CD14-positive monocyte (primary cell): ENCODE measurements around the gene TSPAN13. TPM values are rescaled to one million over a fixed set of nuclear protein-coding genes. Genes with fewer than 3 reads are reported as not detected.

Source experiments
- DNase-seq, 3 donors: peaks; one replicate each; pipeline ENCODE4 v3.0.0-alpha.2; 2011 to 2022
- H2AFZ ChIP-seq: 2 replicates; pipeline ENCODE4 v1.6.0; 2012; ENCODE audit warnings: mild to moderate bottlenecking, low read depth, low read length, inconsistent platforms; ENCODE audit not compliant: insufficient read depth, poor library complexity, severe bottlenecking
- H3K27ac ChIP-seq, 2 donors: 1 replicate in 1 of 2; 2 replicates in 1 of 2; pipeline ENCODE4 v1.5.1; 2012 to 2013; ENCODE audit warnings: low read length in 2 of 2, control low read depth in 1 of 2, inconsistent platforms in 1 of 2, low read depth in 1 of 2, mild to moderate bottlenecking in 1 of 2
- H3K27me3 ChIP-seq, 2 donors: one replicate each; pipeline versions ENCODE4 v1.6.0 to v1.6.1; 2011 to 2013; ENCODE audit warnings: low read length in 2 of 2; ENCODE audit not compliant: control insufficient read depth in 2 of 2, insufficient read depth in 2 of 2
- H3K36me3 ChIP-seq, 2 donors: replicated peaks in 1 of 2; 1 replicate in 1 of 2; 2 replicates in 1 of 2; pipeline versions ENCODE4 v1.5.1 to v1.6.1; 2012 to 2013; ENCODE audit warnings: low read length in 2 of 2, control low read depth in 1 of 2, inconsistent platforms in 1 of 2, mild to moderate bottlenecking in 1 of 2; ENCODE audit not compliant: insufficient read depth in 2 of 2, control insufficient read depth in 1 of 2
- H3K4me1 ChIP-seq, 2 donors: 1 replicate in 1 of 2; 2 replicates in 1 of 2; pipeline versions ENCODE4 v1.5.1 to v1.6.1; 2012 to 2013; ENCODE audit warnings: low read length in 2 of 2, control low read depth in 1 of 2, inconsistent platforms in 1 of 2, mild to moderate bottlenecking in 1 of 2, moderate library complexity in 1 of 2; ENCODE audit not compliant: insufficient read depth in 2 of 2, control insufficient read depth in 1 of 2
- H3K4me2 ChIP-seq: replicated peaks from 2 replicates; pipeline ENCODE3; 2012; ENCODE audit warnings: low read length, moderate library complexity, mild to moderate bottlenecking; ENCODE audit not compliant: poor library complexity, severe bottlenecking; ENCODE audit errors: extremely low read depth
- H3K4me3 ChIP-seq, 3 experiments: fragments of 200-600 bp in 1 of 3; sonication (generic) in 1 of 3; replicated peaks in 1 of 3; 1 replicate in 2 of 3; 2 replicates in 1 of 3; pipeline ENCODE4 v1.5.1; 2011 to 2013; ENCODE audit warnings: low read length in 3 of 3, mild to moderate bottlenecking in 3 of 3, control low read depth in 2 of 3, low read depth in 2 of 3, inconsistent platforms in 1 of 3, moderate library complexity in 1 of 3
- H3K79me2 ChIP-seq: 2 replicates; pipeline ENCODE4 v1.6.0; 2012; ENCODE audit warnings: mild to moderate bottlenecking, control low read depth, inconsistent platforms, low read length, moderate library complexity; ENCODE audit not compliant: insufficient read depth
- H3K9ac ChIP-seq: 2 replicates; pipeline ENCODE4 v1.6.0; 2017; ENCODE audit warnings: low read length, mild to moderate bottlenecking; ENCODE audit not compliant: insufficient read depth, poor library complexity, severe bottlenecking
- H3K9me3 ChIP-seq, 2 donors: replicated peaks in 1 of 2; 1 replicate in 1 of 2; 2 replicates in 1 of 2; pipeline versions ENCODE4 v1.5.1 to v1.6.1; 2012 to 2013; ENCODE audit warnings: low read length in 2 of 2, control low read depth in 1 of 2; ENCODE audit not compliant: control insufficient read depth in 1 of 2, insufficient read depth in 1 of 2
- H4K20me1 ChIP-seq: 2 replicates; pipeline ENCODE4 v1.6.0; 2012; ENCODE audit warnings: mild to moderate bottlenecking, low read length, control low read depth, moderate library complexity; ENCODE audit not compliant: insufficient read depth
- H3K27ac Mint-ChIP-seq, 7 donors: one replicate each; pipeline ENCODE4 v1.8.0; 2020; ENCODE audit warnings: mild to moderate bottlenecking in 7 of 7, mixed read lengths in 7 of 7, moderate library complexity in 6 of 7, inconsistent platforms in 2 of 7
- H3K27me3 Mint-ChIP-seq, 3 donors: one replicate each; pipeline ENCODE4 v1.8.0; 2021 to 2022; ENCODE audit warnings: low read depth in 3 of 3, mild to moderate bottlenecking in 3 of 3, mixed read lengths in 3 of 3, moderate library complexity in 3 of 3, inconsistent platforms in 1 of 3
- H3K36me3 Mint-ChIP-seq, 2 donors: one replicate each; pipeline ENCODE4 v1.8.0; 2020; ENCODE audit warnings: mixed read lengths in 2 of 2, inconsistent platforms in 1 of 2, mild to moderate bottlenecking in 1 of 2
- H3K4me1 Mint-ChIP-seq: one replicate; pipeline ENCODE4 v1.8.0; 2020; ENCODE audit warnings: mild to moderate bottlenecking, mixed read lengths
- H3K4me3 Mint-ChIP-seq, 2 donors: one replicate each; pipeline ENCODE4 v1.8.0; 2020; ENCODE audit warnings: mild to moderate bottlenecking in 2 of 2, mixed read lengths in 2 of 2, moderate library complexity in 1 of 2
- H3K9me3 Mint-ChIP-seq, 7 donors: one replicate each; pipeline ENCODE4 v1.8.0; 2020 to 2022; ENCODE audit warnings: mixed read lengths in 7 of 7, mild to moderate bottlenecking in 6 of 7, moderate library complexity in 6 of 7, inconsistent platforms in 2 of 7
- WGBS: methylation state at CpG from one replicate; pipeline ENCODE4 v1.1.5; 2013; ENCODE audit warnings: missing lambda C conversion rate; ENCODE audit not compliant: insufficient coverage; 5-methylcytosine and 5-hydroxymethylcytosine counted together
- intact Hi-C, 2 donors: fragments of 100-400 bp; cut with micrococcal nuclease; formaldehyde crosslinking; loops; one replicate each; pipeline versions ENCODE4 v1.15.0 to v1.15.1; 2023
- polyA plus RNA-seq, 3 donors: library from polyadenylated mRNA; depleted of rRNA in 1 of 3; unstranded in 2 of 3; stranded (reverse) in 1 of 3; fragments of 300-500 nt in 2 of 3; fragments of >200 nt in 1 of 3; fragmentation: Illumina TruSeq in 2 of 3; gene quantifications; 1 replicate in 2 of 3; 2 replicates in 1 of 3; pipeline ENCODE4 v1.2.3, GENCODE V29; 2012 to 2021
- TF ChIP-seq, protein P1 (sequence below): fragments of 200-600 bp; IDR thresholded peaks from one replicate; pipeline ENCODE4 v1.8.0; 2022; ENCODE audit warnings: antibody characterized with exemption, mild to moderate bottlenecking

TSPAN13 gene
- polyA plus RNA-seq, 3 donors = 0.09 to 0.17 (median 0.16) TPM

DNA sequence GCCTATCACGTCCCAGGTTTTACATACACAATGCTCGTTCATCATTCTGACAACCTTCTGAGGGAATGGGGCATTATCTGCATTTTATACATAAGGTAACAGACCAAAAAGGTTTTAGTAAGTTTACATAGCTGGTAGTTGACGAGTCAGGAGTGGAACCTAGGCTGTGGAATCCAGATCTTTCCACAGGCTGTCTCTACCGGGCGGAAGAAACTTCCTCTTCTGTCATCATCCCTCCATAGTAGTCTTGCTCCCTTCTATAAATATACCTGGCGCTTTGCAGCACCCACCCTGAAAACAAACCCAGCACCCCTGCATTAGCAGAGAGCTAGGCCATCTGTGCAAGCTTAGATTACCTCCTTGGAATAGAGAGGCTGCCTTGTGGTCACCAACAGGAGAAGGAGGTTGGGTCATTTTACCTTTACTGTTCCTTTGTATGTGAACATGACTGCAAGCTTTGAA lies 1.3 kb downstream of the TSPAN13 start:
- TF ChIP-seq, protein P1, sequence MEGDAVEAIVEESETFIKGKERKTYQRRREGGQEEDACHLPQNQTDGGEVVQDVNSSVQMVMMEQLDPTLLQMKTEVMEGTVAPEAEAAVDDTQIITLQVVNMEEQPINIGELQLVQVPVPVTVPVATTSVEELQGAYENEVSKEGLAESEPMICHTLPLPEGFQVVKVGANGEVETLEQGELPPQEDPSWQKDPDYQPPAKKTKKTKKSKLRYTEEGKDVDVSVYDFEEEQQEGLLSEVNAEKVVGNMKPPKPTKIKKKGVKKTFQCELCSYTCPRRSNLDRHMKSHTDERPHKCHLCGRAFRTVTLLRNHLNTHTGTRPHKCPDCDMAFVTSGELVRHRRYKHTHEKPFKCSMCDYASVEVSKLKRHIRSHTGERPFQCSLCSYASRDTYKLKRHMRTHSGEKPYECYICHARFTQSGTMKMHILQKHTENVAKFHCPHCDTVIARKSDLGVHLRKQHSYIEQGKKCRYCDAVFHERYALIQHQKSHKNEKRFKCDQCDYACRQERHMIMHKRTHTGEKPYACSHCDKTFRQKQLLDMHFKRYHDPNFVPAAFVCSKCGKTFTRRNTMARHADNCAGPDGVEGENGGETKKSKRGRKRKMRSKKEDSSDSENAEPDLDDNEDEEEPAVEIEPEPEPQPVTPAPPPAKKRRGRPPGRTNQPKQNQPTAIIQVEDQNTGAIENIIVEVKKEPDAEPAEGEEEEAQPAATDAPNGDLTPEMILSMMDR = no peak
- no peaks in the 10 kb centered on the region for H3K36me3 ChIP-seq
- peaks cover 13 to 22% of the 10 kb centered on the region in 2 donors for H3K4me1 ChIP-seq
- H3K4me3 ChIP-seq = peak overlapping the region in 2 of 3 experiments; percentile 52 to 84
- H3K27ac ChIP-seq = no peak overlapping the region
- H3K79me2 ChIP-seq = no peaks in the 10 kb centered on the region
- no CpG with 5 or more reads among the region's 6 CpGs for WGBS
- H2AFZ ChIP-seq = peak overlapping the region; percentile 83
- H3K4me2 ChIP-seq = peak overlapping the region; percentile 99
- Mint-ChIP-seq H3K4me1 (peaks cover 16% of the 10 kb centered on the region), H3K27ac (no peak overlapping the region), H3K27me3 (peaks cover 16 to 20% (median 18%) of the 10 kb centered on the region in 3 donors), H3K9me3 (peaks cover 0 to 3% (median 2%) of the 10 kb centered on the region in 7 donors), H3K36me3 (peaks cover 0 to 1% of the 10 kb centered on the region in 2 donors), H3K4me3 (peak overlapping the region; percentile 89)
- intact Hi-C loops = no loop called here
- H3K9ac ChIP-seq = no peak overlapping the region
- peaks cover 7 to 24% of the 10 kb centered on the region in 2 donors for H3K27me3 ChIP-seq
- no peaks in the 10 kb centered on the region for H3K9me3 ChIP-seq
- no peaks in the 10 kb centered on the region for H4K20me1 ChIP-seq
- no peak for DNase-seq

DNA sequence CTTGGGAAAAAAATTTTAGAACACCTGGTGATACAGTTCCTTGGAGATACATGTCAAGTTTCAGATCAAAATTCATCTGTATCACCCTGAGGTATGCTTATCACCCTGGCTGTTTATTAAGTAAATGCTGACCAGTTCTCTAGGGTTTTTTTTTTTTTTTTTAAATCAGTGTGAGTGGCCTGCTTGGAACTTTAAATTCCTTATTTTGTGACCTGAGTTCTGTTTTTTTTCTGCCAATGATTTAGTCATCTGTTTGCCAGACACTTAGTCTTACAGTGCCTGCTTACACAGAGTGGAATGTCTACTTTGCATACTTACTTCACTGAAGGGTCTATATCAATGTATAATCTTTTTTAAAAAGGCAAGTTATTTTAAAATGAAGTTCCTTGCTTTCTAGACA lies 1.8 kb downstream of the TSPAN13 start:
- Histone ChIP-seq H2AFZ (no peak overlapping the region), H4K20me1 (no peaks in the 10 kb centered on the region), H3K27me3 (peaks cover 7 to 24% of the 10 kb centered on the region in 2 donors), H3K36me3 (no peaks in the 10 kb centered on the region), H3K27ac (no peak overlapping the region), H3K9me3 (no peaks in the 10 kb centered on the region), H3K79me2 (no peaks in the 10 kb centered on the region), H3K4me1 (peaks cover 13 to 22% of the 10 kb centered on the region in 2 donors), H3K4me2 (no peak overlapping the region), H3K9ac (no peak overlapping the region), H3K4me3 (no peak overlapping the region)
- DNase-seq = peak in 1 of 3 donors; percentile 7
- TF ChIP-seq, protein P1 = no peak
- intact Hi-C loops = no loop called here
- peaks cover 16 to 20% (median 18%) of the 10 kb centered on the region in 3 donors for H3K27me3 Mint-ChIP-seq
- peaks cover 0 to 3% (median 2%) of the 10 kb centered on the region in 7 donors for H3K9me3 Mint-ChIP-seq
- H3K36me3 Mint-ChIP-seq = peaks cover 0 to 1% of the 10 kb centered on the region in 2 donors
- peaks cover 16% of the 10 kb centered on the region for H3K4me1 Mint-ChIP-seq
- no peak overlapping the region for H3K27ac Mint-ChIP-seq
- peak overlapping the region in 1 of 2 donors; percentile 33 for H3K4me3 Mint-ChIP-seq
